A549 (cell line): ENCODE results near the gene ARPC1B. TPM values are rescaled to one million over a fixed set of nuclear protein-coding genes. Genes with fewer than 3 reads are reported as not detected.

Source experiments
- ATAC-seq, 2 experiments: fragments of 200-7000 bp in 1 of 2; fragments of >200 bp in 1 of 2; cut with Nextera tagmentation in 1 of 2; cut with Tn5 transposase in 1 of 2; 3 replicates each; pipeline versions ENCODE4 v1.8.0 to v1.9.1; 2018 to 2020; ENCODE audit warnings: mild to moderate bottlenecking in 1 of 2, moderate library complexity in 1 of 2
- CTCF ChIA-PET: fragments of 300-600 bp; sonication (Branson Sonifier 250); formaldehyde crosslinking; extraction: SDS; loops from one replicate; lab custom pipeline; 2021; ENCODE audit warnings: antibody characterized with exemption, inconsistent platforms; lab: Yijun Ruan, JAX
- POLR2A ChIA-PET: fragments of 350-600 bp; formaldehyde crosslinking; extraction: SDS; loops from one replicate; lab custom pipeline; 2021; ENCODE audit warnings: antibody characterized with exemption, inconsistent platforms; lab: Yijun Ruan, JAX
- DNase-seq, 2 experiments: peaks; one replicate each; pipeline versions ENCODE4 v3.0.0 to v3.0.0-alpha.2; 2011 to 2016; ENCODE audit warnings: low read depth in 1 of 2, low spot score in 1 of 2
- FAIRE-seq: peaks from 2 replicates; lab custom pipeline; 2011; peaks lifted over from hg19 to GRCh38; lab: Jason Lieb, UNC
- H3K27ac ChIP-seq, 2 experiments: fragments of >200 bp; sonication (Bioruptor Twin); formaldehyde crosslinking; 3 replicates each; pipeline ENCODE4 v1.5.1; 2016 to 2017
- H3K4me1 ChIP-seq: fragments of >200 bp; sonication (Bioruptor Twin); formaldehyde crosslinking; 3 replicates; pipeline ENCODE4 v1.6.1; 2016
- H3K4me2 ChIP-seq: fragments of >200 bp; sonication (Bioruptor Twin); formaldehyde crosslinking; 3 replicates; pipeline ENCODE4 v1.6.1; 2016
- H3K4me3 ChIP-seq: fragments of >200 bp; sonication (Bioruptor Twin); formaldehyde crosslinking; 3 replicates; pipeline ENCODE4 v1.5.1; 2016
- H3K9me3 ChIP-seq: fragments of >200 bp; sonication (Bioruptor Twin); formaldehyde crosslinking; 3 replicates; pipeline ENCODE4 v1.6.1; 2016
- BCL3 ChIP-seq: fragments of >200 bp; sonication (Bioruptor Twin); formaldehyde crosslinking; IDR thresholded peaks from 3 replicates; pipeline ENCODE4 v1.6.1; 2016
- CHD2 ChIP-seq: fragments of 150-350 bp; IDR thresholded peaks from 2 replicates; pipeline ENCODE4 v1.6.1; 2014; ENCODE audit warnings: low read length; ENCODE audit not compliant: partially characterized antibody
- E2F6 ChIP-seq: IDR thresholded peaks from 2 replicates; pipeline ENCODE4 v1.6.1; 2012; ENCODE audit warnings: low read depth, borderline replicate concordance
- EP300 ChIP-seq, 2 experiments: fragments of >200 bp; sonication (Bioruptor Twin); formaldehyde crosslinking; IDR thresholded peaks; 2 replicates in 1 of 2; 3 replicates in 1 of 2; pipeline ENCODE4 v1.6.1; 2016 to 2017
- ESRRA ChIP-seq: fragments of 150-350 bp; IDR thresholded peaks from 2 replicates; pipeline ENCODE4 v1.6.1; 2014; ENCODE audit warnings: mild to moderate bottlenecking, low read length, borderline replicate concordance
- HDAC2 ChIP-seq: fragments of 200-600 bp; sonication (generic); IDR thresholded peaks from 2 replicates; pipeline ENCODE4 v1.6.1; 2016
- HOXB5 ChIP-seq: fragments of 250-450 bp; sonication (Bioruptor Pico); IDR thresholded peaks from 2 replicates; pipeline ENCODE4 v1.5.0; 2020; ENCODE audit warnings: mild to moderate bottlenecking, moderate library complexity
- JUN ChIP-seq, 2 experiments: fragments of >200 bp; sonication (Bioruptor Twin); formaldehyde crosslinking; IDR thresholded peaks; 2 replicates in 1 of 2; 3 replicates in 1 of 2; pipeline ENCODE4 v1.6.1; 2016 to 2017
- KDM5A ChIP-seq: fragments of 200-600 bp; sonication (generic); IDR thresholded peaks from 2 replicates; pipeline ENCODE4 v1.6.1; 2016; ENCODE audit warnings: antibody characterized with exemption, mild to moderate bottlenecking
- MYC ChIP-seq: IDR thresholded peaks from 2 replicates; pipeline ENCODE4 v1.6.1; 2012; ENCODE audit warnings: mild to moderate bottlenecking, inconsistent platforms, low read length, improper control_type of control experiment, borderline replicate concordance
- NFE2L2 ChIP-seq: fragments of 150-350 bp; conservative IDR thresholded peaks from 2 replicates; pipeline ENCODE4 v1.6.1; 2014; ENCODE audit warnings: low read length
- NPAS2 ChIP-seq: fragments of 250-450 bp; sonication (Bioruptor Pico); IDR thresholded peaks from 2 replicates; pipeline ENCODE4 v1.8.0; 2022; ENCODE audit warnings: mild to moderate bottlenecking, moderate library complexity, borderline replicate concordance
- RAD21 ChIP-seq, 2 experiments: fragments of >200 bp in 1 of 2; sonication (Bioruptor Twin) in 1 of 2; formaldehyde crosslinking in 1 of 2; IDR thresholded peaks in 1 of 2; conservative IDR thresholded peaks in 1 of 2; 2 replicates in 1 of 2; 3 replicates in 1 of 2; pipeline ENCODE4 v1.6.1; 2012 to 2018; ENCODE audit warnings: inconsistent platforms in 1 of 2
- RARB ChIP-seq: fragments of 250-450 bp; sonication (Bioruptor Pico); IDR thresholded peaks from 2 replicates; pipeline ENCODE4 v1.8.0; 2021; ENCODE audit warnings: mild to moderate bottlenecking, moderate library complexity
- RCOR1 ChIP-seq: fragments of 150-350 bp; IDR thresholded peaks from 2 replicates; pipeline ENCODE4 v1.6.1; 2014; ENCODE audit warnings: antibody characterized with exemption, low read length, low read depth
- RFX5 ChIP-seq: fragments of 450-650 bp; IDR thresholded peaks from 2 replicates; pipeline ENCODE4 v1.7.1; 2014; ENCODE audit warnings: antibody characterized with exemption, mild to moderate bottlenecking, moderate library complexity
- SREBF2 ChIP-seq: fragments of 450-650 bp; IDR thresholded peaks from 2 replicates; pipeline ENCODE4 v1.6.1; 2014; ENCODE audit warnings: mild to moderate bottlenecking, moderate library complexity
- TP53 ChIP-seq: fragments of 250-450 bp; sonication (Bioruptor Pico); IDR thresholded peaks from 2 replicates; pipeline ENCODE4 v1.5.0; 2021; ENCODE audit warnings: mild to moderate bottlenecking, moderate library complexity
- ZC3H11A ChIP-seq: fragments of 450-650 bp; IDR thresholded peaks from 2 replicates; pipeline ENCODE4 v1.6.1; 2014; ENCODE audit warnings: antibody characterized with exemption, mild to moderate bottlenecking
- ZNF302 ChIP-seq: fragments of 250-450 bp; sonication (Bioruptor Pico); IDR thresholded peaks from 2 replicates; pipeline ENCODE4 v1.9.0; 2021; ENCODE audit warnings: inconsistent platforms, mild to moderate bottlenecking, moderate library complexity
- ZSCAN20 ChIP-seq: fragments of 250-450 bp; sonication (Bioruptor Pico); IDR thresholded peaks from 2 replicates; pipeline ENCODE4 v1.8.0; 2022; ENCODE audit warnings: mild to moderate bottlenecking, moderate library complexity
- WGBS: methylation state at CpG from one replicate; pipeline ENCODE4 v1.1.6; 2017; ENCODE audit errors: missing lambda C conversion rate; 5-methylcytosine and 5-hydroxymethylcytosine counted together
- polyA plus RNA-seq, 4 experiments: library from polyadenylated mRNA; depleted of rRNA in 3 of 4; stranded (reverse); fragments of >200 nt; fragmentation: RNase III in 1 of 4; extraction: RNeasy Plus Mini Kit Qiagen cat#74134 plus additional on column Dnase treatment in 1 of 4; gene quantifications; 2 replicates in 3 of 4; 3 replicates in 1 of 4; pipeline ENCODE4 v1.2.3, GENCODE V29; 2011 to 2017
- TF ChIP-seq, protein P1 (sequence below): fragments of 450-650 bp; IDR thresholded peaks from 2 replicates; pipeline ENCODE4 v1.6.1; 2014; ENCODE audit warnings: antibody characterized with exemption
- TF ChIP-seq, protein P2 (sequence below): fragments of 250-450 bp; sonication (Bioruptor Pico); IDR thresholded peaks from 2 replicates; pipeline ENCODE4 v1.5.0; 2021; ENCODE audit warnings: mild to moderate bottlenecking, moderate library complexity, borderline replicate concordance

The ARPC1B gene
- polyA plus RNA-seq, 2 of the 4 experiments (the other 2 are of a cell fraction), result 197 to 294 TPM

DNA sequence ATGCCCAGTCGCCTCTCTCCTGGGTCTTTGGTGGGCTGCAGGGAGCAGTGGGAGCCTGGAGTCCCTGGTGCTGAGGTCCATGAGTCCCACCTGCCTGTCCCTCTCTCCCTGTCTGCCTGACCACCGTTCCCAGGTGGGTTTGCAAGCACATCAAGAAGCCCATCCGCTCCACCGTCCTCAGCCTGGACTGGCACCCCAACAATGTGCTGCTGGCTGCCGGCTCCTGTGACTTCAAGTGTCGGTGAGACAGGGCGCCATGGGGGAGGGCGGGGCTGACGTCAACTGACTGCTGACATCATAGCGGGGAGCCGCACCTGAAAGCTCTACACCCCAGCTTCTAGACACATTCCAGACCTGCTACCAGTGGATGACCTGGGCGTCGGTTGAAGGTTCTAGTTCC, 15.2 kb downstream of the ARPC1B start:
- ChIA-PET CTCF (interaction anchor here (1.2 to 1.3 kb wide), 2 partner anchors 24 to 25 kb away, joined by 3 to 4 read pairs; no protein-coding TSS in a partner anchor), POLR2A (no interaction called here)
- Histone ChIP-seq H3K4me2 (no peak overlapping the region), H3K27ac (no peak overlapping the region), H3K4me1 (no peaks in the 10 kb centered on the region), H3K4me3 (no peak overlapping the region), H3K9me3 (no peaks in the 10 kb centered on the region)
- no peak for TF ChIP-seq ESRRA
- TF ChIP-seq RFX5, result no peak
- TF ChIP-seq ZNF302, result no peak
- TF ChIP-seq ZC3H11A, result no peak
- TF ChIP-seq ZSCAN20 (CRISPR knock-in tag), result no peak
- no peak for TF ChIP-seq CHD2
- TF ChIP-seq RARB (CRISPR knock-in tag), result no peak
- TF ChIP-seq HOXB5 (CRISPR knock-in tag), result no peak
- TF ChIP-seq TP53 (CRISPR knock-in tag), result no peak
- no peak for FAIRE-seq
- DNase-seq, result no peak
- WGBS, result 89% methylated on average over 13 of the region's 13 CpGs
- ATAC-seq, result no peak

DNA sequence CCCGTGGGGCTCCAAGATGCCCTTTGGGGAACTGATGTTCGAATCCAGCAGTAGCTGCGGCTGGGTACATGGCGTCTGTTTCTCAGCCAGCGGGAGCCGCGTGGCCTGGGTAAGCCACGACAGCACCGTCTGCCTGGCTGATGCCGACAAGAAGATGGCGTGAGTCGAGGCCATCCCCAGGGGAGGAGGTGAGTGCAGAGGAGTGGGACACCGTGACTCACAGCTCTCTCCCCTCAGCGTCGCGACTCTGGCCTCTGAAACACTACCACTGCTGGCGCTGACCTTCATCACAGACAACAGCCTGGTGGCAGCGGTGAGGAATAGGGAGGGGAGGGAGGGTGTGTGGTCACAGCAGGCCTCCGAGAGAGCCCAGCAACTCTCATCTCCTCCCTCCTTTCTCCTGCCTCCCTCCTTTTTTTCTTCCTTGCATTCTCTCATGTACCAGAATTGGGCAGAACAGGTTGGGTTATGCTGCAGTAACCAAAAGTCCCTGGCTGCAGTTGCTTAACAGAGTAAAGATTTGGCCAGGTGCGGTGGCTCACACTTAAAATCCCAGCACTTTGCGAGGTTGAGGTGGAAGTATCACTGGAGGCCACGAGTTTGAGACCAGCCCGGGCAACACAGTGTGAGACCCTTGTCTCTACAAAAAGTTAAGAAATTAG, 16.5 kb downstream of the ARPC1B start:
- ChIA-PET CTCF (interaction anchor here (1.2 kb wide), 1 partner anchor 25 kb away, joined by 3 read pairs; no protein-coding TSS in a partner anchor), POLR2A (no interaction called here)
- TF ChIP-seq JUN (IDR thresholded peaks at IDR 0.05) (peak in 1 of 2 experiments; percentile 16; a peak in 1 of 5 replicates), ZSCAN20 (CRISPR knock-in tag) (no peak), RARB (CRISPR knock-in tag) (no peak)

GRCh38 chr7:99392046-99392445, 17.5 kb downstream of the ARPC1B start:
- WGBS, result 97% methylated on average over 8 of the region's 8 CpGs
- ChIA-PET POLR2A (interaction anchor here (0.8 kb wide), 1 partner anchor 17 kb away, joined by 3 read pairs; the partner anchor contains the start of gene BUD31), CTCF (interaction anchor here (0.8 to 1.2 kb wide), 3 partner anchors 14 to 352 kb away, joined by 3 to 4 read pairs (median 3); partner anchors contain the start of gene PDAP1)
- Histone ChIP-seq H3K9me3 (no peaks in the 10 kb centered on the region), H3K4me3 (no peak overlapping the region), H3K4me1 (no peaks in the 10 kb centered on the region), H3K4me2 (no peak overlapping the region), H3K27ac (no peak overlapping the region)
- no peak for FAIRE-seq
- DNase-seq, result no peak
- TF ChIP-seq MYC, result no peak
- TF ChIP-seq NFE2L2, result no peak
- TF ChIP-seq RCOR1, result no peak
- TF ChIP-seq BCL3, result no peak
- TF ChIP-seq KDM5A, result no peak
- no peak for TF ChIP-seq NPAS2 (CRISPR knock-in tag)
- TF ChIP-seq EP300 (IDR thresholded peaks at IDR 0.05), result no peak
- TF ChIP-seq, protein P1, sequence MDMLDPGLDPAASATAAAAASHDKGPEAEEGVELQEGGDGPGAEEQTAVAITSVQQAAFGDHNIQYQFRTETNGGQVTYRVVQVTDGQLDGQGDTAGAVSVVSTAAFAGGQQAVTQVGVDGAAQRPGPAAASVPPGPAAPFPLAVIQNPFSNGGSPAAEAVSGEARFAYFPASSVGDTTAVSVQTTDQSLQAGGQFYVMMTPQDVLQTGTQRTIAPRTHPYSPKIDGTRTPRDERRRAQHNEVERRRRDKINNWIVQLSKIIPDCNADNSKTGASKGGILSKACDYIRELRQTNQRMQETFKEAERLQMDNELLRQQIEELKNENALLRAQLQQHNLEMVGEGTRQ, result no peak
- TF ChIP-seq, protein P2, sequence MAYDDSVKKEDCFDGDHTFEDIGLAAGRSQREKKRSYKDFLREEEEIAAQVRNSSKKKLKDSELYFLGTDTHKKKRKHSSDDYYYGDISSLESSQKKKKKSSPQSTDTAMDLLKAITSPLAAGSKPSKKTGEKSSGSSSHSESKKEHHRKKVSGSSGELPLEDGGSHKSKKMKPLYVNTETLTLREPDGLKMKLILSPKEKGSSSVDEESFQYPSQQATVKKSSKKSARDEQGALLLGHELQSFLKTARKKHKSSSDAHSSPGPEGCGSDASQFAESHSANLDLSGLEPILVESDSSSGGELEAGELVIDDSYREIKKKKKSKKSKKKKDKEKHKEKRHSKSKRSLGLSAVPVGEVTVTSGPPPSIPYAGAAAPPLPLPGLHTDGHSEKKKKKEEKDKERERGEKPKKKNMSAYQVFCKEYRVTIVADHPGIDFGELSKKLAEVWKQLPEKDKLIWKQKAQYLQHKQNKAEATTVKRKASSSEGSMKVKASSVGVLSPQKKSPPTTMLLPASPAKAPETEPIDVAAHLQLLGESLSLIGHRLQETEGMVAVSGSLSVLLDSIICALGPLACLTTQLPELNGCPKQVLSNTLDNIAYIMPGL (CRISPR knock-in tag), result no peak
- no peak for TF ChIP-seq RAD21 (conservative IDR thresholded peaks at IDR 0.05 in 1 of 2, IDR thresholded peaks at IDR 0.05 in 1 of 2)
- TF ChIP-seq SREBF2, result no peak
- TF ChIP-seq TP53 (CRISPR knock-in tag), result no peak
- TF ChIP-seq E2F6, result no peak
- TF ChIP-seq JUN (IDR thresholded peaks at IDR 0.05), result no peak
- no peak for TF ChIP-seq HDAC2
- no peak for ATAC-seq

More for the DNA sequence above, 16.5 kb downstream of the ARPC1B start:
- H3K27ac ChIP-seq, result no peak overlapping the region
- FAIRE-seq (no peak), DNase-seq (no peak), ATAC-seq (no peak)
- H3K4me1 ChIP-seq, result no peaks in the 10 kb centered on the region
- no peaks in the 10 kb centered on the region for H3K9me3 ChIP-seq
- WGBS, result 93% methylated on average over 23 of the region's 23 CpGs
- H3K4me3 ChIP-seq, result no peak overlapping the region
- no peak overlapping the region for H3K4me2 ChIP-seq
